Calu3 (cell line): ENCODE measurements around the gene SLC39A12. TPM values are rescaled to one million over a fixed set of nuclear protein-coding genes. Genes with fewer than 3 reads are reported as not detected.

ENCODE experiments used
- BruUV-seq: library from RNA; stranded (reverse); fragments of 400-500 nt; replicated peaks from 2 replicates; lab custom pipeline; 2021; lab: Mats Ljungman, UMichigan
- CTCF ChIA-PET: fragments of 300-600 bp; sonication (Branson Sonifier 250); formaldehyde crosslinking; loops from one replicate; lab custom pipeline; 2022; ENCODE audit warnings: antibody characterized with exemption; lab: Charles Lee
- DNase-seq: peaks from one replicate; pipeline ENCODE4 v3.0.0; 2022
- H3K27ac Mint-ChIP-seq: one replicate; pipeline ENCODE4 v1.8.0; 2022; ENCODE audit warnings: mixed read lengths; ENCODE audit not compliant: unreplicated experiment
- H3K27me3 Mint-ChIP-seq: one replicate; pipeline ENCODE4 v1.8.0; 2022; ENCODE audit warnings: mixed read lengths; ENCODE audit not compliant: unreplicated experiment
- H3K36me3 Mint-ChIP-seq: one replicate; pipeline ENCODE4 v1.8.0; 2022; ENCODE audit warnings: mild to moderate bottlenecking, moderate library complexity, mixed read lengths; ENCODE audit not compliant: insufficient read depth, unreplicated experiment
- H3K4me1 Mint-ChIP-seq: one replicate; pipeline ENCODE4 v1.8.0; 2022; ENCODE audit warnings: mild to moderate bottlenecking, low read depth, mixed read lengths; ENCODE audit not compliant: unreplicated experiment
- H3K4me3 Mint-ChIP-seq: one replicate; pipeline ENCODE4 v1.8.0; 2022; ENCODE audit warnings: mild to moderate bottlenecking, low read depth, moderate library complexity, mixed read lengths; ENCODE audit not compliant: unreplicated experiment
- H3K9me3 Mint-ChIP-seq: one replicate; pipeline ENCODE4 v1.8.0; 2022; ENCODE audit warnings: low read depth, mixed read lengths; ENCODE audit not compliant: unreplicated experiment
- CTCF ChIP-seq: fragments of 200-600 bp; IDR thresholded peaks from one replicate; pipeline ENCODE4 v1.8.0; 2022; ENCODE audit warnings: antibody characterized with exemption; ENCODE audit not compliant: unreplicated experiment
- intact Hi-C: fragments of 100-400 bp; cut with micrococcal nuclease; formaldehyde crosslinking; loops from one replicate; pipeline ENCODE4 v1.10.0; 2022; ENCODE audit not compliant: unreplicated experiment
- total RNA-seq: library from RNA; stranded (reverse); gene quantifications from 2 replicates; pipeline ENCODE4 v1.2.3, GENCODE V29; 2022

SLC39A12 gene
- total RNA-seq, 1 experiment from 2014 or later: not detected

GRCh38 chr10:17907641-17908040 is 44.1 kb upstream of the SLC39A12 start:
- no peak for TF ChIP-seq CTCF
- intact Hi-C loops: no loop called here
- BruUV-seq: no TSS peak
- no peak for DNase-seq
- H3K27ac Mint-ChIP-seq: no peak overlapping the region
- H3K4me3 Mint-ChIP-seq: no peak overlapping the region
- CTCF ChIA-PET: no interaction called here
- H3K4me1 Mint-ChIP-seq: no peaks in the 10 kb centered on the region
- H3K27me3 Mint-ChIP-seq: no peaks in the 10 kb centered on the region
- H3K9me3 Mint-ChIP-seq: no peaks in the 10 kb centered on the region
- no peaks in the 10 kb centered on the region for H3K36me3 Mint-ChIP-seq

GRCh38 chr10:17910125-17910789 is 41.5 kb upstream of the SLC39A12 start:
- no peaks in the 10 kb centered on the region for H3K27me3 Mint-ChIP-seq
- H3K4me1 Mint-ChIP-seq: no peaks in the 10 kb centered on the region
- no peaks in the 10 kb centered on the region for H3K9me3 Mint-ChIP-seq
- intact Hi-C loops: loop anchor here (1.0 to 2.0 kb wide), 2 partner anchors 194 to 305 kb away; no protein-coding TSS in a partner anchor
- no peak overlapping the region for H3K27ac Mint-ChIP-seq
- no peaks in the 10 kb centered on the region for H3K36me3 Mint-ChIP-seq
- CTCF ChIA-PET: no interaction called here
- peak; percentile 20 for DNase-seq
- H3K4me3 Mint-ChIP-seq: no peak overlapping the region
- no TSS peak for BruUV-seq
- peak; percentile 24 for TF ChIP-seq CTCF

- no peaks in the 10 kb centered on the region for H3K27me3 Mint-ChIP-seq
- TF ChIP-seq CTCF: no peak
- CTCF ChIA-PET: no interaction called here
- intact Hi-C loops: no loop called here
- no peak for DNase-seq
- H3K27ac Mint-ChIP-seq: no peak overlapping the region
- no TSS peak for BruUV-seq
- no peaks in the 10 kb centered on the region for H3K4me1 Mint-ChIP-seq
- peaks cover 2% of the 10 kb centered on the region for H3K9me3 Mint-ChIP-seq
- no peaks in the 10 kb centered on the region for H3K36me3 Mint-ChIP-seq
- H3K4me3 Mint-ChIP-seq: no peak overlapping the region
Observed at GRCh38 chr10:17912754-17913153, 39.0 kb upstream of the SLC39A12 start.

- Mint-ChIP-seq H3K36me3 (no peaks in the 10 kb centered on the region), H3K27me3 (no peaks in the 10 kb centered on the region), H3K27ac (no peak overlapping the region), H3K4me1 (no peaks in the 10 kb centered on the region), H3K4me3 (no peak overlapping the region), H3K9me3 (peaks cover 6% of the 10 kb centered on the region)
- CTCF ChIA-PET: no interaction called here
- no peak for TF ChIP-seq CTCF
- intact Hi-C loops: no loop called here
- no TSS peak for BruUV-seq
- no peak for DNase-seq
Observed at GRCh38 chr10:17913604-17914003, 38.1 kb upstream of the SLC39A12 start.
